Activated CD8-positive, alpha-beta memory T cell treated with anti-CD3 and anti-CD28 coated beads, Interleukin-2, amount 10 ng/mL, durations not matched to agents 7 days and 5 days (primary cell): ENCODE measurements around the gene MAP4K5. TPM values are rescaled to one million over a fixed set of nuclear protein-coding genes. Genes with fewer than 3 reads are reported as not detected.
A peak's percentile ranks its signal among the peaks of the same experiment; 100 is the strongest.
"Not testable (repeated sequence)": the region's sequence is repeated elsewhere in the genome, so short reads cannot be mapped to it uniquely, and the experiment has no call there.

Source experiments
- ATAC-seq: fragments of 150-1000 bp; cut with Tn5 transposase; one replicate; pipeline ENCODE4 v1.10.0; 2021; ENCODE audit warnings: moderate library complexity
- CTCF ChIA-PET: fragments of 350-600 bp; sonication (Branson Sonifier 250); formaldehyde crosslinking; loops from one replicate; lab custom pipeline; 2021; ENCODE audit warnings: antibody characterized with exemption; lab: Charles Lee
- DNase-seq: peaks from one replicate; pipeline ENCODE4 v3.0.0-alpha.2; 2020
- H3K27ac Mint-ChIP-seq: one replicate; pipeline ENCODE4 v1.8.0; 2021; ENCODE audit warnings: mild to moderate bottlenecking, mixed read lengths
- H3K27me3 Mint-ChIP-seq: one replicate; pipeline ENCODE4 v1.8.0; 2021; ENCODE audit warnings: mixed read lengths
- H3K36me3 Mint-ChIP-seq: one replicate; pipeline ENCODE4 v1.8.0; 2021; ENCODE audit warnings: mild to moderate bottlenecking, mixed read lengths
- H3K4me1 Mint-ChIP-seq: one replicate; pipeline ENCODE4 v1.8.0; 2021; ENCODE audit warnings: mixed read lengths
- H3K4me3 Mint-ChIP-seq: one replicate; pipeline ENCODE4 v1.8.0; 2021; ENCODE audit warnings: mild to moderate bottlenecking, moderate library complexity, mixed read lengths
- H3K9me3 Mint-ChIP-seq: one replicate; pipeline ENCODE4 v1.8.0; 2022; ENCODE audit warnings: low read depth, mixed read lengths
- total RNA-seq, 2 experiments: library from RNA; stranded (reverse); gene quantifications; one replicate each; pipeline ENCODE4 v1.2.3, GENCODE V29; 2021

The MAP4K5 gene
- total RNA-seq, 2 experiments from 2014 or later: 31.4 to 38.7 TPM

DNA sequence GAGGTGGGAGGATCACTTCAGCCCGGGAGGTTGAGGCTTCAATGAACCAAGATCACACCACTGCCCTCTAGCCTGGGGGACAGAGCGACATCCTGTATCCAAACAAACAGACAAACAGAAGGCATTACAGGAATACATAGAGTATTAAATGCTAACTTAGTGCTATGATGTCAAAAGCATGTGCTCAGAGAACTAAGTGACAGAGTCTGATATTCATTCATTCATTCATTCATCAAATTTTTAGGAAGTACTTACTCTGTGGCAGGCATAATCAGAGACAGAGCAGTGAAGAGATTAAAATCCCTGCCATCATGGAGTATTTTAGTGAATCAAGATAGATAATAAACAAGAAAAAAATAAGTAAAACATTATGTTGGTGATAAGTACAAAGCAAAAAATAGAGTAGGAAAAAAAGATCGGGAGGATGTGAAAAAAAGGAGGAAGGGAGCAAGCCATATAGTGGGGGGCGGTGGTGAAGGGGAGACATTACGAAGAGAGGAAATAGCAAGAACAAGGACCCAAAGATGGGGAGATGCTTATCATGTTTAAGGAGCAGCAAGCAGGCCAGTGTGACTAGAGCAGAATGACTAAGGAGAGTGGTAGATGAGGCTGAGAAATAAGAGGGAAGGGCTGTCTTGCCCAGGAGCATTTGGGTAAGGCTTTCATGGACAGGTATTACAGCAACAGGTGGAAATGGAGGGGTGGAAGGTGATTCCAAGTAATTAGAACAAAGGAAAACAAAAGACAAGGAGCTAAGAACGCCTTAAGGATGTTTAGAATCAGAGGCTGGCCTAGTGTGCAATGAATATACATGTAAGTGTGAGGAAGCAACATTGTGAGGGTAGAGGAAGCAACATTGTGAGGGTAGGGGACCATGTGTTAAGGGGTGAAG, 2.8 kb downstream of the MAP4K5 start:
- Mint-ChIP-seq H3K4me1 (peaks cover 51% of the 10 kb centered on the region), H3K36me3 (peaks cover 16% of the 10 kb centered on the region), H3K27ac (no peak overlapping the region), H3K27me3 (peaks cover 5% of the 10 kb centered on the region), H3K4me3 (no peak overlapping the region), H3K9me3 (no peaks in the 10 kb centered on the region)
- CTCF ChIA-PET: interaction anchor here (0.9 kb wide), 1 partner anchor 208 kb away, joined by 3 read pairs; no protein-coding TSS in a partner anchor
- ATAC-seq (no peak), DNase-seq (no peak)

DNA sequence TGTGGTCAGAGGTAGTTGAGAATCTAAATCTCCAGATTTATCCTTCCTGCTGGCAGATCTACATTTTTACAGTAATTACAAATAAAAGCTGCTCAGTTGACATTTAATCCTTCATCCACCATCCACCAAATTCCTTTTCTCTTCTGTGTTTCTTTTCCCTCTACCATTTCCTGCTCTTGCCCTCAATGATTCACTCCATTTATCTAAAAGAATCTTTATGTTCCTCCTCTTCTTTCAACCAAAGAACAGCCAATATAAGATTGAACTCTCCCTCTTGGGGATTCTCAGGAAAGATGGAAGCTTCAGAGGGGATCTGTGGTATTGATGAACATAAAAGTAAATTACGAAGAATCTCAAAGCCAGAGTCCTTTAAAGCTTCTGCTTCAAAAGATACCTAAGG, 4.4 kb downstream of the MAP4K5 start:
- DNase-seq (no peak), ATAC-seq (no peak)
- CTCF ChIA-PET: interaction anchor here (0.8 kb wide), 1 partner anchor 665 kb away, joined by 3 read pairs; no protein-coding TSS in a partner anchor
- no peak overlapping the region for H3K27ac Mint-ChIP-seq
- H3K4me1 Mint-ChIP-seq: peaks cover 59% of the 10 kb centered on the region
- H3K36me3 Mint-ChIP-seq: peaks cover 16% of the 10 kb centered on the region
- no peaks in the 10 kb centered on the region for H3K27me3 Mint-ChIP-seq
- H3K9me3 Mint-ChIP-seq: no peaks in the 10 kb centered on the region
- no peak overlapping the region for H3K4me3 Mint-ChIP-seq

DNA sequence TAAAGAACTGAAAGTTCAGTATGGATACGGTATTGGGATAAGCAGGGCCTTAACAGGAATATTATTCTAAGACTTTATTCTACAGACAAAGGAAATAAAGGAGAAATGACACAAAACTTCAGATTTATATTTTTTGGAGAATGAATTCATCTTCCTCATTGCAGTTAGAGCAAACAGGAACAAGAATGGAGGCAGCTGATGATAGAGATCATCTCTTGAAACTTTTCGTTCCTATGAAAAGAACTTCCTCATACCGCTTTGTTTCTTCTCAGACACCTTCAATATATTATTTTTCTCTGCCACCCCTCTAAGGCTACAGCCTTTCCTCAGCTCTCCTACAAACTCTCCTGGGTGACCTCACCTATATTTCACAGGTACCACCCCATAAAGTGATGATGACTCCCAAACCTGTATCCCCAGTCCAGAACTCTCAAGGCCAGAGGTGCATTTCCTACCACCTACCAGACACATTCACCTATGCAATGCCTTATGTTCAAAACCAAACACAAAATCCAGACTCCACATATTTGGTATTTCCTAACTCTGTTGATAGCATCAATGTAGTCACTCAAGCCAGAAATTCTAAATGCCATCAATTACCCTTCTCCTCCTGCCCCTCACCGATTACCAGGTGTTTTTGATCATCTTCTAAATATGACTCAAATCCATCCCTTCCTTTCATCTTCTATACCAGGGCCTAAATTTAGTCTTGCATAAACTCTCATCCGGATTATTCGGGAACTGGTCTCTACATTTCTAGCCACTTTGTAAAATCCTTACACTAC, 7.4 kb downstream of the MAP4K5 start:
- no peak overlapping the region for H3K27ac Mint-ChIP-seq
- CTCF ChIA-PET: no interaction called here
- H3K4me1 Mint-ChIP-seq: peaks cover 56% of the 10 kb centered on the region

DNA sequence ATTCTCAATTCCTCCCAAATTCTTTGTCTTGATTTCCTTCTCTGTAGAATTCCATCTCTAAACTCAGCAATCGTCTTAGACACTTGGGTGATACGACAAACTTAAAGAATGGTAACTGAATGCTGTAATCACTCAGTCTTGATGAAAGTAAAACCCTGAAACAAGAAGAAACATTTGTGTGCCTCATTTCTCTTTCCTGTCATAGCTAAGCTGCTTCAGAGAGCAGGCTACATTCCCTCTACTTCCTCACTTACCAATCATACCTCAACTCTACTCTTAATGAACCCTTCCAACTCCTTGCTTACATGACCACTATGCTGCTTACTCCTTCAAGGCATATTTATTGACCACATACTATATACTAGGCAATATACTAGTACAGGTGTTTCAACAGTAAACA, 8.3 kb downstream of the MAP4K5 start:
- DNase-seq (no peak), ATAC-seq (no peak)
- no peak overlapping the region for H3K4me3 Mint-ChIP-seq
- CTCF ChIA-PET: no interaction called here
- peak overlapping the region; percentile 46 for H3K27ac Mint-ChIP-seq
- H3K36me3 Mint-ChIP-seq: peaks cover 14% of the 10 kb centered on the region
- H3K27me3 Mint-ChIP-seq: no peaks in the 10 kb centered on the region
- no peaks in the 10 kb centered on the region for H3K9me3 Mint-ChIP-seq
- peaks cover 49% of the 10 kb centered on the region for H3K4me1 Mint-ChIP-seq

More for the DNA sequence above, 7.4 kb downstream of the MAP4K5 start:
- ATAC-seq (no peak), DNase-seq (no peak)
- Mint-ChIP-seq H3K27me3 (no peaks in the 10 kb centered on the region), H3K4me3 (no peak overlapping the region), H3K9me3 (no peaks in the 10 kb centered on the region), H3K36me3 (peaks cover 18% of the 10 kb centered on the region)

DNA sequence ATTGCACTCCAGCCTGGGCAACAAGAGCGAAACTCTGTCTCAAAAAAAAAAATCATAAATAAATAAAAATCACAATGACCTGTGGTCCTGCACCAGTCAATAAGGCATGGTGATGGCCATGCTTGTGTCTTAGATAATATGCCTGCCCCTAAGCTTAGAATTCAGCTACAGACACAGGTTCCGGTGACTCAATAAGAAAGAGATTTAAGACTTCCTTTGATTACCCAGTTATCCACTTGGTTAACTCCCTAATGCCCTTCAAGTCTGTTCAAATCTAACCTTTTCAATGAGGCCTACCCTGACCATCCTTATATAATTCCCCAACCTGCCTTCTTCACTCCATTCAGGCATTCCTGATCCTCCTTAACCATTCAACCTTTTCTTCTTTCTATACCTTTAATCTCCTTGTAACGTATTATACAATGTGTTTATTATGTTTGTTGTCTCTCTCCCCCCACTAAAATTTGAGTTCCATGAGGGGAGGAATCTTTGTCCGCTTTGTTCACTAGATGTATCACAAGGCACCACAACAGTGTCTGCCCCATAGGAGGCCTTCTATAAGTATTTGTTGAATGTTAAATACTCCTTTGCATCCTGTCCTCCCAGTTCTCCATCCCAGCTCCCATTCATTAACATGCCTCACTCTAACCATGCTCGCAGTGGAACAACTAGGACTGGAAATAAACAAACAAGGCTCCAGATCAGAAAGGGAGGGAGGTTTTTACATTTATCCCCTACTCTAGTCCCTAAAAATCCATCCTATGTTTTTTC, 8.9 kb downstream of the MAP4K5 start:
- Mint-ChIP-seq H3K9me3 (no peaks in the 10 kb centered on the region), H3K27ac (no peak overlapping the region), H3K27me3 (no peaks in the 10 kb centered on the region), H3K4me3 (no peak overlapping the region), H3K36me3 (peaks cover 16% of the 10 kb centered on the region), H3K4me1 (peaks cover 46% of the 10 kb centered on the region)
- CTCF ChIA-PET: interaction anchor here (0.6 to 1.5 kb wide), 3 partner anchors 8 to 202 kb away, joined by 3 to 5 read pairs (median 3); partner anchors contain the start of gene MAP4K5
- no peak for ATAC-seq
- no peak for DNase-seq

DNA sequence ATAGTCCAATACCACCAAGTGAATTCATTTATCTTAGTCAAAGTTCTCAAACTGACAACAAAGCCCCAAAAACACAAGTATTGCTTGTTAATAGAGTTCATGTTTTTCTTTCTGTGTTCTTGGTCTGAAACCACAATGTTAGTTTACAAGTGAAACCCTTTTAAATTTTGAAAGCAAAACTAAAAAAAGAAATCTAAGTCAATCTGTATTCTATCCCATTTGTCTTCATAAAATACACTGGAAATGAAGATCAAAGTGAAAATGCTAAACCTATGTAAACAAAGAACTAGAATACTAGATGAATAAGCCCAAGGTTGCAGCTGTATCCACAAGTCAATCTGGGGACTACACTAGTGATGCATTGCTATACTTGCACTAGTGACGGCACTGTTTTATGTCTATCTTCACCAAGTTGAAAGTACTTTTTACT, 10.4 kb downstream of the MAP4K5 start:
- ATAC-seq (peak; percentile 66), DNase-seq (no peak)
- H3K27me3 Mint-ChIP-seq: no peaks in the 10 kb centered on the region
- CTCF ChIA-PET: interaction anchor here (1.5 kb wide), 1 partner anchor 10 kb away, joined by 5 read pairs; the partner anchor contains the start of gene MAP4K5
- H3K27ac Mint-ChIP-seq: peak overlapping the region; percentile 93
- H3K9me3 Mint-ChIP-seq: no peaks in the 10 kb centered on the region
- H3K4me1 Mint-ChIP-seq: peaks cover 43% of the 10 kb centered on the region
- H3K36me3 Mint-ChIP-seq: peaks cover 13% of the 10 kb centered on the region
- peak overlapping the region; percentile 76 for H3K4me3 Mint-ChIP-seq

DNA sequence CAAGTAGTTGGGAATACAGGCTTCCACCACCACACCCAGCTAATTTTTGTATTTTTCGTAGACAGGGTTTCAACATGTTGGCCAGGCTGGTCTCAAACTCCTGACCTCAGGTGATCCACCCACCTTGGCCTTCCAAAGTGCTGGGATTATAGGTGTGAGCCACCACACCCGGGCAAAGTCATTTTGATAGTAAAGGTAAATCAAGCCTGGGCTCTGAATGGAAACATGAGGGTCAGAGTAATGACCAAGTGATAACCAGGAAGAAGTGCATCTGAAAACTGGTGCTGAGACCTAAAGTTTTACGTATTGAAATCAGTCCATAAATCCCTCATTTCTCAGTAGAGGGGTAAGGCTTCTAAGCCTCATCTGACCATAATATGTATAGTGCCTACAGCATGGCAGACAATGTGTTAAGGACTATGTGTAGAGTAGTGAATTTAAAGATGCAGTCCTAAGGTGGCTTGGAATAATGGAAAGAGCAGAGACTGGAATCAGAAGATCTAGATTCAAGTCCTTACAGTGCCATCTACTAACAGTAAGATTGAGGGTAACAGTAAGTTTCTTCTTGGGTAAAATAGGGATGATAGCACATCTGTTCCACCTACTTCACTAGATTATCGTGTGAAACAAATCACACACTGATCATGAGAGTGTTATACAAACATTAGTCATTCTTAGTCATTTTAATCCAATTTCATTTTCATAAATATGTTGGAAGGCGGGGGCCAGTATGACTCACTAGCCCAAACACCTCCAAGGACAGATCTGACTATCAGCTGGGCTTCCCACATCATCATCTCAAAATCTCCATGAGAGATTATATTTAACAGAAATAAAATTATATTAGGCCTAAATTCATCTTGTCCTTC, 11.2 kb downstream of the MAP4K5 start:
- ATAC-seq (peak; percentile 89), DNase-seq (peak; percentile 79)
- H3K9me3 Mint-ChIP-seq: no peaks in the 10 kb centered on the region
- H3K4me3 Mint-ChIP-seq: peak overlapping the region; percentile 76
- peaks cover 40% of the 10 kb centered on the region for H3K4me1 Mint-ChIP-seq
- CTCF ChIA-PET: no interaction called here
- H3K27me3 Mint-ChIP-seq: no peaks in the 10 kb centered on the region
- H3K36me3 Mint-ChIP-seq: peaks cover 9% of the 10 kb centered on the region
- peak overlapping the region; percentile 93 for H3K27ac Mint-ChIP-seq

DNA sequence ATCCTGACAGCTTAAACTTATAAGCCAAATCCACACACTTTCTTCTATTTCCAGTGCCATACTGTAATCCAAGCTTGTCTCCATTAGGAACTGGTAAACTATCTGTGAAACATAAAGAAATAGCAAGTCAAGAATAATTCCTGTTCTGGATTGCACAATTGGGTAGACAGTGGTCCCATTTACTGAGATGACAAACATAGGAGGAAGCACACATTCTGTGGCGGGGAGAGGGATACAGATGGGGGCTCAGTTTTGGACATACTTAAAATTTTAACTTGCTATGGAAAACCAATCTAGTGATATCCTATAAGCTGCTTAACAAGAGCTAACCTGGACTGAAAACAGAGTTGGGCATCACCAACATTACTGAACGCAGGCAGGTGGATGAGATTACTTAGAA, 16.3 kb downstream of the MAP4K5 start:
- Mint-ChIP-seq H3K27ac (no peak overlapping the region), H3K4me3 (no peak overlapping the region), H3K27me3 (no peaks in the 10 kb centered on the region), H3K36me3 (peaks cover 6% of the 10 kb centered on the region), H3K4me1 (peaks cover 5% of the 10 kb centered on the region), H3K9me3 (no peaks in the 10 kb centered on the region)
- CTCF ChIA-PET: interaction anchor here (1.5 kb wide), 1 partner anchor 15 kb away, joined by 3 read pairs; no protein-coding TSS in a partner anchor
- no peak for ATAC-seq
- DNase-seq: no peak

DNA sequence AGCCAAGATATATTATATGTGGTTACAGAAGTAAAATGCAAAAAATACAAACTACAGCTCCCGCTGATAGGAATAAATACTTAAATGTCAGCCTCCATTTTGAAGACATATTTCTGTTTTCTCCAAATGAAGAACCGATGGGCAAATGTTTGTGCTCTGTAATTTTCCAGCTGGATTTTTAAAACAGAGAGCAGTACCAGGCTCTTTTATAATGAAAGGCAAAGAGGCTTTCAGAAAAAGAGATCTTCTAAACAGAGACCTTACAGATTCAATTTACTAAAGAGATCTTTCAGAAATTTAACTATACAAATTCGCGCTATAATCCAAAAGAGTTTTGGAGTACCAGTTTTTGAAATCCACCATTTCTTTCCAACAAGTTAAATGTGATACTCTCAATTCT, 19.9 kb downstream of the MAP4K5 start:
- Mint-ChIP-seq H3K27me3 (no peaks in the 10 kb centered on the region), H3K4me3 (no peak overlapping the region), H3K27ac (no peak overlapping the region), H3K4me1 (peaks cover 3% of the 10 kb centered on the region), H3K36me3 (peaks cover 16% of the 10 kb centered on the region), H3K9me3 (peaks cover 4% of the 10 kb centered on the region)
- no peak for DNase-seq
- CTCF ChIA-PET: no interaction called here
- no peak for ATAC-seq

DNA sequence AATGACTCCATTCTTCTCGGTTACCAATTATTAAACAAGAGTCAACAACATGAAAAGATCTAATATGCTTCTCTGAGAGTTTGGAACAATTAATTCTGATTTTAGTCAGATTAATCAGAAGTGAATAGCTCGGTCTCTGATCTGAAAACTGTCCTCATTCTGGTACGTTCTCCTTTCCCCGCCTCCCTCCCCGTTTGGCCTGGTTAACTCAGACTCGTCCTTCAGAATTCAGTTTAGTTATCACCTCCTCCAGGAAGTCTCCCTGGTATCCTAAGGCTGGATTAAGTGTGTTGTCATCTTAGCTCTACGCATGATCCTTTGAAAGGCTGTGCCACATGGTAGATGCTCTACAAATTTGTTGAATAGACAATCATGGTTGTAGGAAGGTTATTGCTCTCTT, 22.2 kb downstream of the MAP4K5 start:
- Mint-ChIP-seq H3K27me3 (no peaks in the 10 kb centered on the region), H3K4me3 (no peak overlapping the region), H3K4me1 (peaks cover 5% of the 10 kb centered on the region), H3K36me3 (peaks cover 18% of the 10 kb centered on the region), H3K9me3 (peaks cover 4% of the 10 kb centered on the region), H3K27ac (no peak overlapping the region)
- DNase-seq (no peak), ATAC-seq (no peak)
- CTCF ChIA-PET: no interaction called here

DNA sequence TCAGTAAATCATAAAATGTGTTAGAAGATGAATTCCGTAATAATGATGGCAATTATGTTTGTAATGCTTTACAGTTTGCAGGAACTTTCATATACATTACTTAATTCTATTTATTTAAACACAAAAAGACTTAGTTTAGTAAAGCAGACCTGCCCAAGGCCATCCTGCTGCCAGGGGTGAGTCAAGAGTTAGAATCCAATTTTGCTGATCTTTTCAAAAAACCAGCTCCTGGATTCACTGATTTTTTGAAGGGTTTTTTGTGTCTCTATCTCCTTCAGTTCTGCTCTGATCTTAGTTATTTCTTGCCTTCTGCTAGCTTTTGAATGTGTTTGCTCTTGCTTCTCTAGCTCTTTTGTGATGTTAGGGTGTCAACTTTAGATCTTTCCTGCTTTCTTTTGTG, 25.3 kb downstream of the MAP4K5 start:
- H3K36me3 Mint-ChIP-seq: peaks cover 27% of the 10 kb centered on the region
- H3K4me3 Mint-ChIP-seq, H3K27ac Mint-ChIP-seq, H3K9me3 Mint-ChIP-seq, CTCF ChIA-PET, H3K4me1 Mint-ChIP-seq, DNase-seq, ATAC-seq, H3K27me3 Mint-ChIP-seq: not testable (repeated sequence)

DNA sequence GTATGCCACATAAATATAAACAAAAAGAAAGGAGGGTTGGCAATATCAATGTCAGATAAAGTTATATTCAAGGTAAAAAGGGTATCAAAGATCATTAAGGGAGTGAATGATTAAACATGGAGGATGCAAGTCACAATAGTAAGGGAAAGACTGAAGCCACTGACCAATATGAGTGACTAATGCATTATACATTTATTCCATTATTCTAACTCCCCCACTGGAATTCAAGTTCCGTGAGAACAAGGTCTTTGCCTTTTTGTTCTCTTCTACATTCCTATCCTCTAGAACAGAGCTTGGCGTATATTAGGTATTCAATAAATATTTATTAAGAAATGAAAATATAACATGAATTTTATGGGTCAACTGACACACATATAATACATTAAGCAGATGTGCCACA, 30.7 kb downstream of the MAP4K5 start:
- no peak overlapping the region for H3K27ac Mint-ChIP-seq
- no peak for ATAC-seq
- peaks cover 29% of the 10 kb centered on the region for H3K36me3 Mint-ChIP-seq
- no peak overlapping the region for H3K4me3 Mint-ChIP-seq
- H3K9me3 Mint-ChIP-seq: no peaks in the 10 kb centered on the region
- no peaks in the 10 kb centered on the region for H3K27me3 Mint-ChIP-seq
- no peak for DNase-seq
- CTCF ChIA-PET: interaction anchor here (1.6 kb wide), 1 partner anchor 15 kb away, joined by 3 read pairs; no protein-coding TSS in a partner anchor
- no peaks in the 10 kb centered on the region for H3K4me1 Mint-ChIP-seq
